OCI-LY1 (cell line): ENCODE results near the gene FAM83E.

Experiments
- H2AFZ ChIP-seq: fragments of 200-600 bp; sonication (generic), shearing (Covaris generic); 2 replicates; pipeline ENCODE4 v1.6.0; 2014; ENCODE audit warnings: antibody characterized with exemption, mild to moderate bottlenecking, low read length
- H3F3A ChIP-seq: fragments of 200-600 bp; sonication (generic), shearing (Covaris generic); 2 replicates; pipeline ENCODE4 v1.6.0; 2014; ENCODE audit warnings: mild to moderate bottlenecking, antibody characterized with exemption, low read length, moderate library complexity; ENCODE audit not compliant: insufficient read depth
- H3K27ac ChIP-seq: fragments of 200-600 bp; sonication (generic); 2 replicates; pipeline ENCODE4 v1.5.1; 2014; ENCODE audit warnings: low read length, mixed run types, mild to moderate bottlenecking, low read depth; ENCODE audit not compliant: poor library complexity, severe bottlenecking
- H3K27me3 ChIP-seq: fragments of 200-600 bp; sonication (generic); 2 replicates; pipeline ENCODE4 v1.6.0; 2014; ENCODE audit warnings: antibody characterized with exemption, mild to moderate bottlenecking, low read length, moderate library complexity; ENCODE audit not compliant: insufficient read depth
- H3K36me3 ChIP-seq: fragments of 200-600 bp; sonication (generic); 2 replicates; pipeline ENCODE4 v1.6.1; 2014; ENCODE audit warnings: mild to moderate bottlenecking, antibody characterized with exemption, low read length, moderate library complexity, mixed read lengths; ENCODE audit not compliant: insufficient read depth
- H3K4me1 ChIP-seq: fragments of 200-600 bp; sonication (generic); 2 replicates; pipeline ENCODE4 v1.5.1; 2014; ENCODE audit warnings: mild to moderate bottlenecking, low read length, moderate library complexity; ENCODE audit not compliant: insufficient read depth, severe bottlenecking
- H3K4me2 ChIP-seq: fragments of 200-600 bp; sonication (generic), shearing (Covaris generic); 2 replicates; pipeline ENCODE4 v1.6.1; 2014; ENCODE audit warnings: low read length
- H3K4me3 ChIP-seq: fragments of 200-600 bp; sonication (generic); 2 replicates; pipeline ENCODE4 v1.5.1; 2014; ENCODE audit warnings: low read length, low read depth, mild to moderate bottlenecking, mixed read lengths; ENCODE audit not compliant: poor library complexity, severe bottlenecking
- H3K79me2 ChIP-seq: fragments of 200-600 bp; shearing (Covaris generic); 2 replicates; pipeline ENCODE4 v1.6.1; 2016; ENCODE audit warnings: mixed run types, low read length, mixed read lengths; ENCODE audit not compliant: insufficient read depth
- H3K9ac ChIP-seq: fragments of 200-600 bp; sonication (generic), shearing (Covaris generic); 2 replicates; pipeline ENCODE4 v1.6.1; 2014; ENCODE audit warnings: mild to moderate bottlenecking, low read length, mixed read lengths
- H3K9me2 ChIP-seq: fragments of 200-600 bp; sonication (generic), shearing (Covaris generic); 2 replicates; pipeline ENCODE4 v1.6.1; 2014; ENCODE audit warnings: low read depth, mild to moderate bottlenecking, low read length, mixed read lengths
- H3K9me3 ChIP-seq: fragments of 200-600 bp; shearing (Covaris generic); 2 replicates; pipeline ENCODE4 v1.6.1; 2014; ENCODE audit warnings: low read length, mixed read lengths
- H4K20me1 ChIP-seq: fragments of 200-600 bp; sonication (generic), shearing (Covaris generic); 2 replicates; pipeline ENCODE4 v1.6.0; 2016; ENCODE audit warnings: mild to moderate bottlenecking, low read length; ENCODE audit not compliant: insufficient read depth
- EZH2 ChIP-seq: fragments of 200-600 bp; sonication (generic), shearing (Covaris generic); IDR thresholded peaks from 2 replicates; pipeline ENCODE4 v1.8.0; 2017; ENCODE audit warnings: borderline replicate concordance, mixed run types, mild to moderate bottlenecking, antibody characterized with exemption, low read length, moderate library complexity, mixed read lengths
- TF ChIP-seq, protein P1 (sequence below): fragments of 200-600 bp; sonication (generic), shearing (Covaris generic); IDR thresholded peaks from 2 replicates; pipeline ENCODE4 v1.5.1; 2017; ENCODE audit warnings: mild to moderate bottlenecking, antibody characterized with exemption, low read length, moderate library complexity, mixed read lengths

The FAM83E gene

DNA sequence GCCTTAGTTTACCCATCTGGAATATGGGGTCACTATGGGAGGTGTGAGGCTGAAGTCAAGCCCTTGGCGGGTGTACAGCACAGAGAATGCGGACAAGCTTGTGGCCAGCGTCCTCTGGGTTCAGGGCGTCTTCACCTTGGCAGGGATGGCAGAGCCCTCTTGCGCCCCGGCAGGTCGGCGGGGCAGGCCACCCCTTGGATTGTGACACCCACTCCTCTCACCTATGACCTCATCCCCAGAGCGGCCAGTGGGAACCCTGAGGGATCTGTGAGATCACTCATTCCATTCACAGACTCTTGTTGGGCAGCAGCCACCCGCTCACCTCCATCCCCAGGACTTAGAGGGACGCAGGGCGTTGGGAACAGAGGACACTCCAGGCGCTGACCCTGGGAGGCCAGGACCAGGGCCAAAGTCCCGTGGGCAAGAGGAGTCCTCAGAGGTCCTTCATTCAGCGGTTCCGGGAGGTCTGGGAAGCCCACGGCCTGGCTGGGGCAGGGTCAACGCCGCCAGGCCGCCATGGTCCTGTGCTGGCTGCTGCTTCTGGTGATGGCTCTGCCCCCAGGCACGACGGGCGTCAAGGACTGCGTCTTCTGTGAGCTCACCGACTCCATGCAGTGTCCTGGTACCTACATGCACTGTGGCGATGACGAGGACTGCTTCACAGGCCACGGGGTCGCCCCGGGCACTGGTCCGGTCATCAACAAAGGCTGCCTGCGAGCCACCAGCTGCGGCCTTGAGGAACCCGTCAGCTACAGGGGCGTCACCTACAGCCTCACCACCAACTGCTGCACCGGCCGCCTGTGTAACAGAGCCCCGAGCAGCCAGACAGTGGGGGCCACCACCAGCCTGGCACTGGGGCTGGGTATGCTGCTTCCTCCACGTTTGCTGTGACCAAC, 8.2 kb downstream of the FAM83E start, which contains the start of gene SPACA4:
TSS of gene SPACA4 (plus strand) at position 280 of the 896 bp plus-strand sequence. CDS start at position 517, 237 bp downstream.
- Histone ChIP-seq H3K9me2 (no peaks in the 10 kb centered on the region), H3F3A (no peaks in the 10 kb centered on the region), H3K27ac (no peak within 1 kb of the TSS), H3K79me2 (no peaks in the 10 kb centered on the region), H2AFZ (no peak within 1 kb of the TSS), H3K9ac (no peak within 1 kb of the TSS), H3K4me1 (peaks cover 8% of the 10 kb centered on the region), H3K4me3 (no peak within 1 kb of the TSS), H3K27me3 (no peaks in the 10 kb centered on the region), H3K4me2 (no peak within 1 kb of the TSS), H3K36me3 (no peaks in the 10 kb centered on the region), H3K9me3 (no peaks in the 10 kb centered on the region), H4K20me1 (no peaks in the 10 kb centered on the region)
- no peak for TF ChIP-seq EZH2
- TF ChIP-seq, protein P1, sequence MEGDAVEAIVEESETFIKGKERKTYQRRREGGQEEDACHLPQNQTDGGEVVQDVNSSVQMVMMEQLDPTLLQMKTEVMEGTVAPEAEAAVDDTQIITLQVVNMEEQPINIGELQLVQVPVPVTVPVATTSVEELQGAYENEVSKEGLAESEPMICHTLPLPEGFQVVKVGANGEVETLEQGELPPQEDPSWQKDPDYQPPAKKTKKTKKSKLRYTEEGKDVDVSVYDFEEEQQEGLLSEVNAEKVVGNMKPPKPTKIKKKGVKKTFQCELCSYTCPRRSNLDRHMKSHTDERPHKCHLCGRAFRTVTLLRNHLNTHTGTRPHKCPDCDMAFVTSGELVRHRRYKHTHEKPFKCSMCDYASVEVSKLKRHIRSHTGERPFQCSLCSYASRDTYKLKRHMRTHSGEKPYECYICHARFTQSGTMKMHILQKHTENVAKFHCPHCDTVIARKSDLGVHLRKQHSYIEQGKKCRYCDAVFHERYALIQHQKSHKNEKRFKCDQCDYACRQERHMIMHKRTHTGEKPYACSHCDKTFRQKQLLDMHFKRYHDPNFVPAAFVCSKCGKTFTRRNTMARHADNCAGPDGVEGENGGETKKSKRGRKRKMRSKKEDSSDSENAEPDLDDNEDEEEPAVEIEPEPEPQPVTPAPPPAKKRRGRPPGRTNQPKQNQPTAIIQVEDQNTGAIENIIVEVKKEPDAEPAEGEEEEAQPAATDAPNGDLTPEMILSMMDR = no peak

DNA sequence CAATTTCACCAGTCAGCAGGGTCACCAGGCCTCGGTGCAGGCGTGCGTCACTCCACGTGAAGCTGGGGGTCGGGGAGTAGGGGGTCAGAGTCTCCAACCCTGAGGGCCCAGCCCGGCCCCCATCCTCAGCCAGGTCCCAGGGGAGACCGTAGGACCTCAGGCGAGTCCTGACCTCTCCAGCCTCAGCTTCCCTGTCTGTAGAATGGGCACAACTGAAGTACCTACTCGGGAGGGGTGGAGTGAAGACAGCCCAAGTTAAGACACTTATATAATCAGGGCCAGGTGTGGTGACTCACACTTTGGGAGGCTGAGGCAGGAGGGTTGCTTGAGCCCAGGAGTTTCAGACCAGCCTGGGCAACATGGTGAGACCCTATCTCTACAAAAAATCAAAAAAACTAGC, 11.0 kb downstream of the FAM83E start:
- peaks cover 4% of the 10 kb centered on the region for H3K4me1 ChIP-seq
- H4K20me1 ChIP-seq = no peaks in the 10 kb centered on the region
- no peaks in the 10 kb centered on the region for H3K9me3 ChIP-seq
- TF ChIP-seq, protein P1 = no peak
- no peak for TF ChIP-seq EZH2
- H3K79me2 ChIP-seq = no peaks in the 10 kb centered on the region
- H3K4me3 ChIP-seq = no peak overlapping the region
- H2AFZ ChIP-seq = no peak overlapping the region
- H3K36me3 ChIP-seq = no peaks in the 10 kb centered on the region; the same call in 1 of the 2 replicates
- no peaks in the 10 kb centered on the region; the same call in 1 of the 2 replicates for H3K27me3 ChIP-seq
- no peak overlapping the region for H3K27ac ChIP-seq
- no peak overlapping the region for H3K9ac ChIP-seq
- no peaks in the 10 kb centered on the region for H3F3A ChIP-seq
- H3K4me2 ChIP-seq = no peak overlapping the region
- no peaks in the 10 kb centered on the region for H3K9me2 ChIP-seq

DNA sequence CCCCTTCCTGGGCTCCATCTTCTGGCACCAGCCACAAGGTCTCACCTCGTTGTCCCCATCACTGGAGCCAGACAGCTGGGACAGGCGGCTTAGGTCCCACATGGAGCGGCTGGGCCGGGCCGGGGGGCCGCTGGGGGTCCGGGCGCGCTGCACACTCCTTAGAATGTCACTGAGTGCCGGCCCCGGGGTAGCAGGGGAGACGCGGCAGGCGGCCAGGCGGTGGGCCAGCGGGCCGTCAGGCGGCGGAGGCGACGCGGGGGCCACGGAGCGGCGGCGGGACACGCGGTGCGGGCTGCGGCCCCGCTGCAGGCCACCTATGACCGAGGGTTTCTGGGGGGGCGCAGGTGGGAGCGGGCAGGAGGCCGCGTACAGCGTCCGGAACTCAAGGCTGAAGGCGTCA, 11.4 kb downstream of the FAM83E start:
- no peaks in the 10 kb centered on the region for H3K9me2 ChIP-seq
- no peak overlapping the region for H2AFZ ChIP-seq
- no peak overlapping the region for H3K4me3 ChIP-seq
- no peaks in the 10 kb centered on the region; the same call in 1 of the 2 replicates for H3K36me3 ChIP-seq
- no peaks in the 10 kb centered on the region for H3F3A ChIP-seq
- no peaks in the 10 kb centered on the region for H4K20me1 ChIP-seq
- H3K79me2 ChIP-seq = no peaks in the 10 kb centered on the region
- H3K9ac ChIP-seq = no peak overlapping the region
- TF ChIP-seq, protein P1 = no peak
- TF ChIP-seq EZH2 = no peak
- peaks cover under 1% of the 10 kb centered on the region for H3K4me1 ChIP-seq
- H3K27ac ChIP-seq = no peak overlapping the region
- H3K9me3 ChIP-seq = no peaks in the 10 kb centered on the region
- no peak overlapping the region for H3K4me2 ChIP-seq
- no peaks in the 10 kb centered on the region; the same call in 1 of the 2 replicates for H3K27me3 ChIP-seq
